Measurements from ENCODE around the gene ATXN7.

Gene ATXN7

GRCh38 chr3:63863150-63864007 is at the start of gene ATXN7, which contains the start of gene THOC7:
Gene ATXN7 (plus strand): TSS chr3:63863867. CDS start chr3:63912599, 48,732 bp downstream.
Gene THOC7 (minus strand): TSS chr3:63863805. CDS start chr3:63863790, 15 bp downstream.
- peak; percentile 9 for DNase-seq

- no peak for DNase-seq
Observed at GRCh38 chr3:63814237-63814636, 49.4 kb upstream of the ATXN7 start.

DNA sequence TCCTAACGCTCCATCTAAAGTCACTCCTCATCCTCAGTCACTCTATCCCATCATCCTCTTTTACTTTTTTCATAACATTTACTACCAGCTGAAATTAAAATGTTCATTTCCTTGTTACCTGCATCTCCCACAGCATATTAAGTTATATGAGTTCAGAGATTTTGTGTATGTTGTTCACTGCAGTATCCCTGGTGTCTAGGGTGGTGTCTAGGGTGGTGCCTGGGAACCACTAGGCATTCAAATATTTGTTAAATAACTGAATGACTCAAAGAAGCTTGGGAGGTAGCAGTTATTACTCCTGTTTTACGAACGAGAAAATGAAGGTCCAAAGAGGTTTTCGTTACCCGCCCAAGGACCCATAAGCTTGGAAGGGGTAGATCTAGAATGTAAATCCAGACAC is 46.4 kb upstream of the ATXN7 start:
- DNase-seq, result no peak

GRCh38 chr3:63818282-63819150 is 45.2 kb upstream of the ATXN7 start:
- DNase-seq, result peak; percentile 16

DNA sequence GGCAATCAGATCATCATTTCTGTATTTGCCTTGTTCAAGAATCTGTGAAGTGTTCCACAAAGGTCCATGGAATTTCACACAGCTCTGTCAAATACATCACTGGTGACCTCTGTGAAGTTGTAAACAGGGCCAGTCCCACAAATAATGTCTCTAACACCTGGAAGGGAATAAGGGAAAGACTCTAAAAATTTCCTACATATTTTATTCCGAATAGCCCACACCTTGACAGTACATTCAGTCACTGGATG is 44.6 kb upstream of the ATXN7 start, which contains the start of gene C3orf49:
Gene C3orf49 (plus strand): TSS at position 149 of the 248 bp plus-strand sequence. CDS start 173 bp downstream, outside the sequence.
- no peak for DNase-seq

- no peak for DNase-seq
Observed at GRCh38 chr3:63824309-63824708, 39.4 kb upstream of the ATXN7 start.

- no peak for DNase-seq
Observed at GRCh38 chr3:63830526-63830925, 33.1 kb upstream of the ATXN7 start.

GRCh38 chr3:63832395-63832794 is 31.3 kb upstream of the ATXN7 start:
- DNase-seq, result no peak

- no peak for DNase-seq
Observed at GRCh38 chr3:63841704-63842103, 22.0 kb upstream of the ATXN7 start.

- DNase-seq, result no peak
Observed at GRCh38 chr3:63842127-63842526, 21.5 kb upstream of the ATXN7 start.

GRCh38 chr3:63845215-63845614 is 18.5 kb upstream of the ATXN7 start:
- no peak for DNase-seq

- no peak for DNase-seq
Observed at GRCh38 chr3:63847718-63848450, 15.8 kb upstream of the ATXN7 start.

GRCh38 chr3:63849175-63849574 is 14.5 kb upstream of the ATXN7 start:
- DNase-seq, result no peak

GRCh38 chr3:63851287-63851686 is 12.4 kb upstream of the ATXN7 start:
- DNase-seq, result no peak

DNA sequence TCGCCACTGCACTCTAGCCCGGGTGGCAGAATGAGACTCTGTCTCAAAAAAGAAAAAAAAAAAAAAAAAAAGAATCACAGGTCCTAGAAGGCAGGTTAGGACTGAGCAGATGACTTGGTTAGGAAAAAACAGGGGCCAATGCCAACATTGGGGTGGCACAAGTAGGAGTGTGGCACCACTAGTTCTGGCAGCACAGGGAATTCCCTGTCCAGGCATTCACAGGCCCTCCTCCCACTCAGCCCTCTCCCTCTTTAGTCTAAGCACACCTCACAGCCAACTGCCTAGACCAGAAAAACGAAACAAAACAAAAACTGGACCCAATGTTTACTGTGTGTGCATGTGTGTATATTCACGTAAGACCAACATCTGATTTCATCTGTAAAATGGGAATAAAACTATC is 10.6 kb upstream of the ATXN7 start:
- no peak for DNase-seq

DNA sequence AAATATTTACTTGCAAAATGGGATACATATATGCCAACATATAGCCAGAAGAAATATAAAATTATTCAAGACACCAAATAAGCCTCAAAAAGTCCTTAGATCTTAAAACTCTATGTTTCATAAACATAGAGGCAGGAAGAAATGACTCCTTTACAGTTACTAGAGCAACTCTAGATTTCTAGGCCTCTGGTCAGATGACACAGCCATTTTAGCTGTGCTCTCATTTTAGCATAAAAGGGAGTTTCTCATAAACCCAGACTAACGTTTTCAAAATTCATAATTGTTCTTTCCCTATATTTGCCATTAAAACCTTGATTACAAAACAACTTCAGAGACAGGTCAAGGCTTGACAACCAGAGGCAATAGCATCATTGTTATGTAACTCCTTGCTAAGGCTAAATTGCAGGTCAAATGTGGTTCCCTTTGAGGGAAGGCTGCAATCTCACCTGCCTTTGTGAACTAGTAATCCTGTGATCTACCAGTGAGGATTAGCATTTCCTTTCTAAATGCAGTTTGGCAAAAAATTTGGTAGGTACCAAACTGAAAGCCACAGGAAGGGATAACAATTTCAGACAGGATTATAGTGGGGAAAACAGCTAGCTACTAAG is 8.2 kb upstream of the ATXN7 start:
- DNase-seq, result no peak

GRCh38 chr3:63857311-63857710 is 6.4 kb upstream of the ATXN7 start:
- no peak for DNase-seq

DNA sequence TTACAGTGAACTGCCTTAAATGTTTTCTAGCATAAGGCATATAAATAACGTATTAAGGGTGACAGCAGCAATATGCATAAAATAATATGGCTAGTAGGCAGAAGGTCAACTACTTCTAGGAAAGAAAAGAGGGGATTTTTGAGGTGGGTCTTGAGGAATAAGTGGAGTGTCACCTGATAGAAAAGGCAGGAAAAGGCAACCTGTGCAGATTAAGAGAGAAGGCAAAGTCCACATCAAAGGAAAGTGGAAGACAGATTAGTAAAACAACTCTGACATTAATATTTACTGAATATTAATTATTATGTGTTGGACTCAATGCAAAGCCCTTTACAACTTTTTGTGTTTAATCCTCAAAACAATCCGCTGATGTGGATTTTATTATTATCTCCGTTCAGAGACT is 2.9 kb upstream of the ATXN7 start:
- no peak for DNase-seq

GRCh38 chr3:63861306-63861705 is 2.4 kb upstream of the ATXN7 start:
- DNase-seq, result no peak

DNA sequence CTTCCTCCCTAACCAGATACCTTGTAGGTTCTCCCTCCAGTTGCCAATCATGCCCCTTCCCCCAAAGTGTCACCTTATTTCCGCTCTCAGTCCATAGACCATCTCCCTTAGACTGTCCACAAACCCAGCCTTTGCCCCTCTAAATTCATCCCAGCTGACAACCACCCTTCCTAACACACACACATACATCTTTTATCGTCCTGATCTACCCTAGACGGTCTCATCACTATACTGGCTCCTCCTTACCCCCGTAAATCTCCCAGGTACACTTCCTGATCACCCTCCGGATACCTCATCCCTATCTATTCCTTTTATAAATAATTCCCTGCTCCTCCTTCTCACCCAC is 890 bp upstream of the ATXN7 start:
- no peak for DNase-seq

GRCh38 chr3:63864008-63864964 is 619 bp downstream of the ATXN7 start:
- DNase-seq, result no peak

GRCh38 chr3:63864965-63865327 is 1.3 kb downstream of the ATXN7 start:
- DNase-seq, result no peak
